Measurements from ENCODE around the gene ASAH2B. TPM values are rescaled to one million over a fixed set of nuclear protein-coding genes. Genes with fewer than 3 reads are reported as not detected.

The ASAH2B gene
- total RNA-seq, 1 donor from 2014 or later: 3.4 TPM

- ATAC-seq: no peak
Measured at GRCh38 chr10:50788951-50789945, 49.5 kb downstream of the ASAH2B start.

GRCh38 chr10:50794490-50794889 lies 54.8 kb downstream of the ASAH2B start:
- intact Hi-C loops (cut with DNase I): loop anchor here (5.0 kb wide), 1 partner anchor 258 kb away; no protein-coding TSS in a partner anchor
- no peak for ATAC-seq
- DNase-seq (ENCODE audit: missing footprints): no peak

More at GRCh38 chr10:50788951-50789945, 49.5 kb downstream of the ASAH2B start:
- intact Hi-C loops (cut with DNase I): no loop called here
- DNase-seq (ENCODE audit: missing footprints): no peak

- intact Hi-C loops (cut with DNase I): no loop called here
- DNase-seq (ENCODE audit: missing footprints) (no peak), ATAC-seq (no peak)
Measured at GRCh38 chr10:50796693-50797092, 57.0 kb downstream of the ASAH2B start.

- DNase-seq (ENCODE audit: missing footprints): no peak
- intact Hi-C loops (cut with DNase I): no loop called here
- ATAC-seq: no peak
Measured at GRCh38 chr10:50798297-50798696, 58.6 kb downstream of the ASAH2B start.

- ATAC-seq (no peak), DNase-seq (ENCODE audit: missing footprints) (no peak)
- intact Hi-C loops (cut with DNase I): no loop called here
Measured at GRCh38 chr10:50799595-50799994, 59.9 kb downstream of the ASAH2B start.

DNA sequence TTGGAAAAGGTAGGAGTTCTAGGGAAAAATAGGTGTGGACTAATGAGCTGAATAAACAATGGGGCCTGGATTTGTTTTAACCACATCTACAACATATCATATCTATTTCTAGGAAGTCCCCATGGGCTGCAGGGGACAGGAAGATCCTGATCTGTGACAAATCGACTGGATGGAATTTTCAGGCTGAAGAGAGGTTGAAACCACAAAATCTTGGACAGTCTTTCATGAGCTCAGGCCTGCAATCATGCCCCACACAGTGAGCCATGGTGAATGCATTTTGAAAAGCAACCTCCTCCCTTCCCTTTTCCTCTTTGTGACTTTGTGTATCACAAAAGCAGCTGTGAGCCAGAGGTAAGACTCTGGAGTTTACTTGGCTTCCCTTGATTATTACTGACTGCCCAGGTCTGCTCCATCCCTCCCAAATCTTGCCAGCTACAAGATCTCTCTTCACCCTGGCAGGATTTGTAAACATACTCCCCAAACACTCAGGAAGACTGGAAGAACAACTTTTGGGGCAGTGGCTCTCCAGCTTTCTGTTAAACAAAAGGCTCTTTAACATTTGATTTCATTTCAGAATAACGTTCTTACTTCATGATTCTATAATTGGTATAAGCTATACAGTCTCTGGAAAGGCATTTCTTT lies 66.4 kb downstream of the ASAH2B start:
- no peak for ATAC-seq
- intact Hi-C loops (cut with DNase I): no loop called here
- no peak for DNase-seq (ENCODE audit: missing footprints)

GRCh38 chr10:50807851-50808776 lies 68.4 kb downstream of the ASAH2B start:
- intact Hi-C loops (cut with DNase I): no loop called here
- DNase-seq (ENCODE audit: missing footprints): no peak
- no peak for ATAC-seq

Other genes starting within 250 kb of the ASAH2B start
- 23.1 TPM for gene SGMS1, start 116.0 kb upstream of the ASAH2B start, total RNA-seq
- gene A1CF, start 145.7 kb downstream of the ASAH2B start, total RNA-seq: not detected